GM12874 (cell line): ENCODE results near the gene NFIA.

ENCODE experiments used
- TF ChIP-seq, protein P1 (sequence below): IDR thresholded peaks from 2 replicates; pipeline ENCODE4 v1.5.1; 2011; ENCODE audit warnings: low read depth, mild to moderate bottlenecking, control low read depth, low read length, moderate library complexity; ENCODE audit not compliant: insufficient read depth

The NFIA gene

DNA sequence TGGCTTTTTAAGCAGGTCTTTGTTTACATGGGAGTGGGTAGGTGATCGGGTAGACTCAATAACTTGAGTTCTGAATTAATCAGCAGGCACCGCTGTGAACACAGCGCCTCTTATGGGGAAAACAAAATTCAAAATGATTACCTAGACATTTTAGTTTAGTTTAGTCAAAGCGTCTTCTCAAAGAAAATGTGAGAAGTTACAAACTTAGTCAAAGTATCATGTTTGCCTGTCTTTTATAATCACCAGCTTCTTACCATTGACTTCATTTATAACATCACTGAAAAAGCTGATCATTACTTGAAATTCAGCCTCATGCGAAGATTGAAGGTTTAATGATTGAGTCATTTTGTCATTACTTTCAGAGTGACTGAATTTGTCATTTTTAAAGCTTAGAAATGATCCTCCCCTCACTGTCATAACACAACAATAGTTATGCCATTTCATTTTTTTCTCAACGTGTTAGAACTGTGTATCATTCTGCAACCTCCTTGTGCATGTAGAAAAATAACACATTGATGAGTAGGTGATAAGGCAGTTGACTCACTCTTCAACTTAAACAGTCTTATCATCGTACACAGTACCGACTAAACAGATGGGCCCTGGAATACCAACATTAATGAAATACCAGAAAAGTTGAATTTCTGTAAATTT lies 188.5 kb downstream of the NFIA start:
- TF ChIP-seq, protein P1, sequence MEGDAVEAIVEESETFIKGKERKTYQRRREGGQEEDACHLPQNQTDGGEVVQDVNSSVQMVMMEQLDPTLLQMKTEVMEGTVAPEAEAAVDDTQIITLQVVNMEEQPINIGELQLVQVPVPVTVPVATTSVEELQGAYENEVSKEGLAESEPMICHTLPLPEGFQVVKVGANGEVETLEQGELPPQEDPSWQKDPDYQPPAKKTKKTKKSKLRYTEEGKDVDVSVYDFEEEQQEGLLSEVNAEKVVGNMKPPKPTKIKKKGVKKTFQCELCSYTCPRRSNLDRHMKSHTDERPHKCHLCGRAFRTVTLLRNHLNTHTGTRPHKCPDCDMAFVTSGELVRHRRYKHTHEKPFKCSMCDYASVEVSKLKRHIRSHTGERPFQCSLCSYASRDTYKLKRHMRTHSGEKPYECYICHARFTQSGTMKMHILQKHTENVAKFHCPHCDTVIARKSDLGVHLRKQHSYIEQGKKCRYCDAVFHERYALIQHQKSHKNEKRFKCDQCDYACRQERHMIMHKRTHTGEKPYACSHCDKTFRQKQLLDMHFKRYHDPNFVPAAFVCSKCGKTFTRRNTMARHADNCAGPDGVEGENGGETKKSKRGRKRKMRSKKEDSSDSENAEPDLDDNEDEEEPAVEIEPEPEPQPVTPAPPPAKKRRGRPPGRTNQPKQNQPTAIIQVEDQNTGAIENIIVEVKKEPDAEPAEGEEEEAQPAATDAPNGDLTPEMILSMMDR, result no peak

DNA sequence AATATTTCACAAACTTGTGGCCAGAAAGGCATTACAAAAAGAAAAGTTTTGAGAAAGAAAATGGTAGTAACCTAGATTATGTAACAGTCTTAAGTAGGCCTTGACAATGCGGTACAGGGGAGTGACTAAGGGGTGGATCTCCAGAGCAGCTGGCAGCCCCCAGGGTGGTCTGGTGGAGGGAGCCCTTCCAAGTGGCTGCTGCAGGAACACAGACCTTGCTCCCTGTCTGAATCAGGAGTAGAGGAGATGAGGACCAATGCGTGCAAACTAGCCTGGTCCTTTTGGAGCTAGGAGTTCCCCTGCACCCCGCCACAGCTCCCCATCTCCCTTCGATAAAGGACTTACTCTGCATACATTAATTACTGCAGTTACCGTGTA lies 189.0 kb downstream of the NFIA start:
- TF ChIP-seq, protein P1, result no peak

DNA sequence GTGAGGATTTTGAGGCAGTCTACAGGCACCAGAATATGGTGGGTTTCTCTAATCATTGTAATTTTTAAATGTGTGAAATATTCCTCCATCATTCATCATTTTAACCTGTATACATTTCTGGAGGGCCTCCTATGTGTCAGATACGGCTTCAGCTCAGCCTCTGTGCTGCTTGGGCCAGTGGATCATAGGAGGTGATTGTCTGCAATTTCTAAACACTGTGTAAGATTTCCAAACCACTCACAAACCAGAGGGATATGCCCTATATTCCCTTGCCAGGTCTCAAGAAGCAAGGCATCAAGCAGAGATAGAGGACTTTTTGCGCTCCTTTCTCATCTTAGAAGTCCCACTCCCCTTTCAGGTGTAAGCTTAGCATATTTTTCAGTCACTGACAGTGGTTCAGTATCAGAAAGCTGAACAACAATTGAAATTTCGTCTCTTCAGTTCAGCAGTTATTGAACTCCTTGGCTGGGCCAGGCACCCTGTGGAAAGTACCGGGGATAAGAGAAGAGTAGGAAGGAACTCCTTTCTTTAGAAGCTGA lies 190.9 kb downstream of the NFIA start:
- TF ChIP-seq, protein P1, result no peak

DNA sequence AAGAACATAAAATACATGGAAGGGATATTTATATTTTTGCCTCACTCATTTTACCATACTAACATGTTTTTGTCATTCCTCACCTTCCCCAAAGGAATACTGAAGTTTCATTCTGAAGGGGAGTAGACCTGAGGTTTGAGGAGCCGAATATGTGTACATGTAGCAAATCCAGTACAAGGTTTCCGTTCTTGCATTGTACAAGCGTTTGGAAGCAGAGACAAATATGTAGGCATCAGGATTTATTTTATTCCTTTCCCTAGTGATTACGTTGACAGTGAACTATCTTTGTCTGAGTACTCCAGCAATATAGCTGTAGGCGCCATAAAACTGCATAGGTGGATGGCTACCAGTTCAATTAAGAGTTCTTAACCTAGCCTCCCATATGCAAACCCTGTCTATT lies 191.5 kb downstream of the NFIA start:
- TF ChIP-seq, protein P1, result no peak

DNA sequence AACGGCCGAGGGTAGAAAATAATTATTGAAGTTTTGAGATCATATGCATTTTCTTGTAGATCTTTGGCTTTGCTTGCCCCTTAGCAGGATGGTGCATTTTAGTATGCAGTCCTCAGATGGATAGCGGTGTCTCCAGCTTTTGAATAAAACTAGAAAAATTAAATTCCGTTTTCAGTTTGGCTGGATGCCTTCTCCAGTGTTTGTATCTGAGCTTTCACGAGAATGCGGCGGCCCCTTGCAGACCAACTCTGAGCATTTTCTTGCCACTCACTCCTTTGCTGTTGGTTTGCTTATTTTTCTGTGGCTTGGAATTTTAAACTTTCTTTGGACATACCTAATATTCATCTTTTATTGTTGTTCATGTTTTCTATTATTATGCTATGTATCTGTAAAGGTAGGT lies 192.6 kb downstream of the NFIA start:
- TF ChIP-seq, protein P1, result no peak

DNA sequence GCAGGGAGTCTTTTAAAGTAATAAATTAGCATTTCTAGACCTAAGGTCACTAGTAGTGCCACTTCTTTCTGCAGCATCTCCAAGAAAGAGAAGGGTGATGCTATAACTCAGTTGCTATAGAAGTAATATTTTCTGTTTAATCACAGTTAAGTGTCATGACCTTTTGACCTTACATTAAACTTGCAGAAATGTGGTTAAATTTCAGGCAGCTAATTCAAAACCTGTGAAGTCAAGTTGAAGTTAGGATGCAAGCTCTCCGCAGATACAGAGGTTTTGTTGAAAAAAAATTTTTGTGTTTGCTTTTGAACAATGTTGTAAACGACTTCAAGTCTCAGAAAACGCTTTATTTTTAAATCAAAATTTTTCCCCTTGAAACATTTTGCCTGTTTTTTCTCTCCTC lies 193.9 kb downstream of the NFIA start:
- TF ChIP-seq, protein P1, result no peak

DNA sequence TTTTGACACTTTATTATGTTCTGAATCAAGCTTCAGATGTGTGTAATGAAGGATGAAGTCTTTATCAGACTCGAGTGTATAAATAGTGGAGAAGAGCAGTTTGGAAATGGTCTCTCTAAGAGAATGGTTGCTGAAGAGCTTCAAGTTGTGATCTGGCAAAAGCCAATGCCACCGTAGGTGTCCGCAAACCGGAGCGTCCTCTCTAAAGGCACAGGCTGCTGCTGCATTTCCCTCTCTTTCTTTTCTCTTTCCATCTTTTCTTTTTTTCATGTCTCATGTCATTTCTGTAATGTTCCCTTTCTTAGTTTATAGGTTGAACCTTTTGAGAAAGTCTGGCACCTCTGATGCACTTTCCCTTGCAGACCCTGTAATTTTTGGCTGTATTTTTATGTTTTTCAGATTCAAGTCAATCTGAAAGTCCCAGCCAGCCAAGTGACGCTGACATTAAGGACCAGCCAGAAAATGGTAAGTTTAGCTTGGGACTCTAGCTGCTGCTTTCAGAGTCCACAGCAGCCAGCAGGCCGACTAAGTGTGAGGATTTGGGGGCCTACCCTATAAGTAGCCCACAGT lies 194.8 kb downstream of the NFIA start:
- TF ChIP-seq, protein P1, result no peak
